GM12878 (cell line): Measurements from ENCODE around the gene NT5C3A. TPM values are rescaled to one million over a fixed set of nuclear protein-coding genes. Genes with fewer than 3 reads are reported as not detected.
"Not testable (repeated sequence)": the region's sequence is repeated elsewhere in the genome, so short reads cannot be mapped to it uniquely, and the experiment has no call there.

ENCODE experiments used
- ATAC-seq: fragments of 200-7000 bp; cut with Tn5 transposase; 3 replicates; pipeline ENCODE4 v1.9.1; 2020; ENCODE audit warnings: mild to moderate bottlenecking, moderate library complexity
- BruUV-seq: library from RNA; stranded (reverse); fragments of 400-500 nt; replicated peaks from 2 replicates; lab custom pipeline; 2021; lab: Mats Ljungman, UMichigan
- CTCF ChIA-PET: fragments of 300-600 bp; sonication (Branson Sonifier 250); formaldehyde crosslinking; extraction: SDS; loops from one replicate; lab custom pipeline; 2021; ENCODE audit warnings: inconsistent platforms; lab: Yijun Ruan, JAX
- POLR2A ChIA-PET: fragments of 350-600 bp; formaldehyde crosslinking; extraction: SDS; loops from one replicate; lab custom pipeline; 2021; ENCODE audit warnings: inconsistent platforms; lab: Charles Lee
- RAD21 ChIA-PET: fragments of 300-600 bp; sonication (Branson Sonifier 250); formaldehyde crosslinking; loops from one replicate; lab custom pipeline; 2023; ENCODE audit warnings: antibody characterized with exemption; ENCODE audit not compliant: unreplicated experiment; lab: Charles Lee
- SMC1A ChIA-PET: fragments of 300-600 bp; sonication (Branson Sonifier 250); formaldehyde crosslinking; loops from one replicate; lab custom pipeline; 2023; ENCODE audit not compliant: unreplicated experiment, uncharacterized antibody; lab: Charles Lee
- DNase-seq: peaks from one replicate; pipeline ENCODE4 v3.0.0-alpha.2; 2011; ENCODE audit warnings: low read depth, low spot score
- FAIRE-seq: peaks from 3 replicates; lab custom pipeline; 2011; peaks lifted over from hg19 to GRCh38; lab: Jason Lieb, UNC
- H2AFZ ChIP-seq: 2 replicates; pipeline ENCODE4 v1.6.0; 2011; ENCODE audit warnings: low read depth, low read length, control low read depth; ENCODE audit not compliant: control insufficient read depth
- H3K27ac ChIP-seq: 2 replicates; pipeline ENCODE4 v1.5.1; 2011; ENCODE audit warnings: control low read depth; ENCODE audit not compliant: control insufficient read depth, insufficient read depth
- H3K27me3 ChIP-seq, 2 experiments: replicated peaks in 1 of 2; 2 replicates each; pipeline versions ENCODE4 v1.6.0 to v1.6.1; 2011; ENCODE audit warnings: low read length in 1 of 2; ENCODE audit not compliant: control insufficient read depth in 2 of 2, insufficient read depth in 2 of 2
- H3K36me3 ChIP-seq, 2 experiments: 2 replicates each; pipeline ENCODE4 v1.5.1; 2011; ENCODE audit warnings: low read length in 1 of 2; ENCODE audit not compliant: control insufficient read depth in 2 of 2, insufficient read depth in 2 of 2
- H3K4me1 ChIP-seq: 2 replicates; pipeline ENCODE4 v1.6.1; 2011; ENCODE audit warnings: mild to moderate bottlenecking, low read length, moderate library complexity, mixed read lengths; ENCODE audit not compliant: control insufficient read depth, insufficient read depth
- H3K4me2 ChIP-seq: 2 replicates; pipeline ENCODE4 v1.6.0; 2011; ENCODE audit warnings: control low read depth; ENCODE audit not compliant: control insufficient read depth, insufficient read depth
- H3K4me3 ChIP-seq: fragments of 200-600 bp; sonication (generic); 2 replicates; pipeline ENCODE4 v1.5.1; 2016
- H3K79me2 ChIP-seq: 2 replicates; pipeline ENCODE4 v1.6.0; 2011; ENCODE audit warnings: low read length; ENCODE audit not compliant: control insufficient read depth, insufficient read depth
- H3K9ac ChIP-seq: 2 replicates; pipeline ENCODE4 v1.8.0; 2011; ENCODE audit warnings: low read length, control low read depth, mixed read lengths; ENCODE audit not compliant: control insufficient read depth, insufficient read depth
- H3K9me3 ChIP-seq: replicated peaks from 3 replicates; pipeline ENCODE4 v1.5.1; 2011; ENCODE audit warnings: mild to moderate bottlenecking, low read length; ENCODE audit not compliant: control insufficient read depth, insufficient read depth
- H4K20me1 ChIP-seq: 2 replicates; pipeline ENCODE4 v1.6.0; 2011; ENCODE audit not compliant: control insufficient read depth, insufficient read depth
- IRF5 ChIP-seq: fragments of 450-650 bp; IDR thresholded peaks from 2 replicates; pipeline ENCODE4 v1.6.1; 2017; ENCODE audit warnings: borderline replicate concordance
- SPI1 ChIP-seq: IDR thresholded peaks from 2 replicates; pipeline ENCODE4 v1.6.1; 2011; ENCODE audit warnings: low read depth, mild to moderate bottlenecking, low read length, moderate library complexity, borderline replicate concordance; ENCODE audit not compliant: insufficient read depth
- ZNF592 ChIP-seq: fragments of 450-650 bp; IDR thresholded peaks from 2 replicates; pipeline ENCODE4 v1.6.1; 2017; ENCODE audit warnings: mild to moderate bottlenecking, moderate library complexity
- ZNF622 ChIP-seq: fragments of 450-650 bp; IDR thresholded peaks from 2 replicates; pipeline ENCODE4 v1.6.1; 2017; ENCODE audit warnings: mild to moderate bottlenecking, inconsistent platforms
- WGBS: methylation state at CpG from one replicate; pipeline ENCODE4 v1.1.6; 2016; ENCODE audit warnings: low lambda C conversion rate; ENCODE audit not compliant: insufficient replicate concordance, insufficient coverage; ENCODE audit errors: missing lambda C conversion rate; 5-methylcytosine and 5-hydroxymethylcytosine counted together
- in situ Hi-C: fragments of 300-500 bp; cut with MboI; formaldehyde crosslinking; loops from 9 replicates; pipeline ENCODE4 v1.14.3; 2018; ENCODE audit warnings: mixed read lengths
- intact Hi-C: fragments of 100-400 bp; cut with micrococcal nuclease; formaldehyde crosslinking; loops from one replicate; pipeline ENCODE4 v1.14.2; 2022; ENCODE audit not compliant: unreplicated experiment
- polyA plus RNA-seq, 11 experiments: library from polyadenylated mRNA; depleted of rRNA in 4 of 11; unstranded in 6 of 11; stranded (reverse) in 5 of 11; fragments of >200 nt; fragmentation: Nextera tagmentation in 4 of 11; fragmentation: Illumina TruSeq in 1 of 11; extraction: Ambion mirVana in 4 of 11; extraction: Trizol in 1 of 11; gene quantifications; 1 replicate in 1 of 11; 2 replicates in 10 of 11; pipeline versions ENCODE4 v1.2.1 to v1.2.3, GENCODE V29; 2011 to 2016; ENCODE audit warnings: inconsistent platforms in 2 of 11, missing spikeins in 2 of 11, low read depth in 1 of 11
- total RNA-seq, 4 experiments: library from RNA; depleted of rRNA in 3 of 4; stranded (reverse); fragments of >200 nt in 3 of 4; fragmentation: Illumina TruSeq in 1 of 4; extraction: Trizol in 1 of 4; gene quantifications; 2 replicates each; pipeline versions ENCODE4 v1.2.1 to v1.2.3, GENCODE V29; 2013 to 2021

Gene NT5C3A
- total and polyA plus RNA-seq, 10 of the 15 experiments (the other 5 are each of a cell fraction or from before 2014, with no cell fraction given) = 53.0 to 111 (median 71.4) TPM

GRCh38 chr7:33100770-33101169 lies 38.2 kb upstream of the NT5C3A start (continued):
- TF ChIP-seq ZNF592 (no peak), ZNF622 (no peak)

GRCh38 chr7:33099154-33099940 lies 36.8 kb upstream of the NT5C3A start:
- Histone ChIP-seq H3K9me3 (no peaks in the 10 kb centered on the region), H3K4me1 (peaks cover 10% of the 10 kb centered on the region), H3K79me2 (no peaks in the 10 kb centered on the region; the same call in none of the 2 replicates), H3K27me3 (no peaks in the 10 kb centered on the region), H4K20me1 (no peaks in the 10 kb centered on the region), H3K4me3 (no peak overlapping the region), H2AFZ (no peak overlapping the region), H3K9ac (peak overlapping the region; percentile 8; the same call in 1 of the 2 replicates), H3K4me2 (no peak overlapping the region), H3K27ac (peak overlapping the region; percentile 53), H3K36me3 (peaks cover 6 to 23% of the 10 kb centered on the region in 2 experiments)
- WGBS = 38% methylated on average over 4 of the region's 4 CpGs
- TSS peak; percentile 9 for BruUV-seq
- in situ Hi-C loops (no loop called here), intact Hi-C loops (no loop called here)
- CTCF ChIA-PET = interaction anchor here (1.5 kb wide), 1 partner anchor 22 kb away, joined by 4 read pairs; no protein-coding TSS in a partner anchor
- SMC1A ChIA-PET = no interaction called here
- RAD21 ChIA-PET = no interaction called here
- TF ChIP-seq IRF5 (no peak), SPI1 (0 out of 2 replicates have a peak, but pooled peaks have one; percentile 17)
- POLR2A ChIA-PET = no interaction called here
- FAIRE-seq (no peak), DNase-seq (no peak), ATAC-seq (no peak)

GRCh38 chr7:33094745-33095275 lies 32.2 kb upstream of the NT5C3A start:
- H3K79me2 ChIP-seq, H3K9ac ChIP-seq, H3K27ac ChIP-seq, DNase-seq, in situ Hi-C loops, H4K20me1 ChIP-seq, H2AFZ ChIP-seq, H3K36me3 ChIP-seq, H3K4me2 ChIP-seq, SMC1A ChIA-PET, POLR2A ChIA-PET, CTCF ChIA-PET, RAD21 ChIA-PET, ATAC-seq, intact Hi-C loops, H3K9me3 ChIP-seq, H3K27me3 ChIP-seq, H3K4me1 ChIP-seq, H3K4me3 ChIP-seq: not testable (repeated sequence)
- 90% methylated on average over 5 of the region's 6 CpGs for WGBS
- FAIRE-seq = peak; percentile 83
- TSS peak; percentile 63 for BruUV-seq
